ENCODE results near the gene IL1B. TPM values are rescaled to one million over a fixed set of nuclear protein-coding genes. Genes with fewer than 3 reads are reported as not detected.

The IL1B gene
- total and polyA plus RNA-seq, 2 of the 8 experiments (the other 6 are each of a cell fraction or from before 2014, with no cell fraction given) = not detected

- Histone ChIP-seq H4K20me1 (replicated peaks in 1 of 2; ENCODE audit: control insufficient read depth in 1 of 2, insufficient read depth in 2 of 2, low read length in 2 of 2) (no peaks in the 10 kb centered on the region), H3K23me2 (ENCODE audit: low read depth, low read length) (no peaks in the 10 kb centered on the region), H2BK12ac (ENCODE audit: low read depth, low read length) (no peak overlapping the region), H4K5ac (ENCODE audit: insufficient read length, low read depth, low read length) (no peak overlapping the region), H3K79me1 (ENCODE audit: low read depth, low read length) (no peaks in the 10 kb centered on the region), H3K27ac (ENCODE audit: low read depth, low read length) (no peak overlapping the region), H3K4me3 (ENCODE audit: extremely low read depth in 1 of 4, insufficient read depth in 2 of 4, low read depth in 3 of 4, low read length in 4 of 4) (no peak overlapping the region), H3K23ac (ENCODE audit: insufficient read length) (no peak overlapping the region), H3K9ac (replicated peaks in 1 of 4; ENCODE audit: extremely low read depth in 1 of 4, low read depth in 3 of 4, low read length in 3 of 4) (no peak overlapping the region), H3K14ac (ENCODE audit: insufficient read length) (no peak overlapping the region), H4K8ac (ENCODE audit: extremely low read depth, insufficient read depth, low read length) (no peak overlapping the region), H2BK15ac (ENCODE audit: low read length) (no peak overlapping the region), H3K4ac (replicated peaks; ENCODE audit: insufficient read length, low read depth, low read length) (no peak overlapping the region), H2BK5ac (ENCODE audit: low read depth, low read length) (no peak overlapping the region), H2BK120ac (replicated peaks; ENCODE audit: low read depth, low read length) (no peak overlapping the region), H3K4me2 (ENCODE audit: insufficient read depth in 1 of 2, low read depth in 2 of 2, low read length in 2 of 2) (no peak overlapping the region), H3K79me2 (ENCODE audit: control insufficient read depth in 1 of 2, insufficient read depth in 2 of 2, low read length in 2 of 2) (no peaks in the 10 kb centered on the region), H3K9me3 (ENCODE audit: insufficient read depth in 2 of 2, low read depth in 1 of 2, low read length in 1 of 2) (0 out of 4 replicates have a peak, but pooled peaks cover 0 to 4% of the 10 kb centered on the region in 2 experiments), H2BK20ac (ENCODE audit: low read length) (no peak overlapping the region), H3K56ac (replicated peaks; ENCODE audit: insufficient read length, low read depth, low read length) (no peak overlapping the region), H3K27me3 (replicated peaks in 1 of 4; ENCODE audit: control insufficient read depth in 3 of 4, extremely low read depth in 1 of 4, insufficient read depth in 3 of 4, low read length in 3 of 4) (peaks cover 0 to 2% (median 0%) of the 10 kb centered on the region in 4 experiments; a peak in 1 of 7 replicates), H2AFZ (ENCODE audit: low read length) (no peak overlapping the region), H3K36me3 (ENCODE audit: control insufficient read depth in 2 of 4, insufficient read depth in 4 of 4, low read length in 3 of 4) (no peaks in the 10 kb centered on the region), H3K4me1 (replicated peaks in 1 of 4; ENCODE audit: control insufficient read depth in 3 of 4, insufficient read depth in 4 of 4, low read length in 3 of 4) (no peaks in the 10 kb centered on the region), H2AK5ac (ENCODE audit: low read depth, low read length) (no peak overlapping the region), H3K18ac (ENCODE audit: extremely low read depth, low read length) (no peak overlapping the region), H4K91ac (replicated peaks; ENCODE audit: insufficient read length, low read length) (no peak overlapping the region)
- CTCF ChIA-PET (ENCODE audit: partially characterized antibody) = interaction anchor here (0.7 to 1.2 kb wide), 2 partner anchors 9 to 58 kb away, joined by 4 to 6 read pairs; no protein-coding TSS in a partner anchor
- WGBS, 2 experiments (ENCODE audit: extremely low coverage in 1 of 2, insufficient coverage in 1 of 2, insufficient read length in 1 of 2, insufficient replicate concordance in 2 of 2, low coverage in 1 of 2, low lambda C conversion rate in 2 of 2, missing lambda C conversion rate in 1 of 2) = 90% methylated on average over 6 of the region's 6 CpGs; no CpG with 5 or more reads in 1 of the 2 experiments
- no peak for FAIRE-seq
- DNase-seq (ENCODE audit: low read depth in 1 of 2, low spot score in 2 of 2) = no peak
- POLR2A ChIA-PET (ENCODE audit: partially characterized antibody) = interaction anchor here (0.6 to 0.7 kb wide), 2 partner anchors 41 to 74 kb away, joined by 3 read pairs; no protein-coding TSS in a partner anchor
- TF ChIP-seq CHD2 (IDR thresholded peaks at IDR 0.05; ENCODE audit: low read length) (no peak), JUND (IDR thresholded peaks at IDR 0.05; ENCODE audit: low read length) (no peak), EP300 (IDR thresholded peaks at IDR 0.05; ENCODE audit: borderline replicate concordance in 1 of 2, low read depth in 2 of 2, low read length in 2 of 2) (no peak), SIRT6 (IDR thresholded peaks at IDR 0.05; ENCODE audit: low read length) (no peak)
- TF ChIP-seq, protein P1, sequence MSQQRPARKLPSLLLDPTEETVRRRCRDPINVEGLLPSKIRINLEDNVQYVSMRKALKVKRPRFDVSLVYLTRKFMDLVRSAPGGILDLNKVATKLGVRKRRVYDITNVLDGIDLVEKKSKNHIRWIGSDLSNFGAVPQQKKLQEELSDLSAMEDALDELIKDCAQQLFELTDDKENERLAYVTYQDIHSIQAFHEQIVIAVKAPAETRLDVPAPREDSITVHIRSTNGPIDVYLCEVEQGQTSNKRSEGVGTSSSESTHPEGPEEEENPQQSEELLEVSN (IDR thresholded peaks at IDR 0.05) = no peak
Observed at GRCh38 chr2:112827604-112828185, 8.9 kb downstream of the IL1B start.

Data from H1 (cell line).